CD14-positive monocyte (primary cell): ENCODE data around the gene AMER3. TPM values are rescaled to one million over a fixed set of nuclear protein-coding genes. Genes with fewer than 3 reads are reported as not detected.

Experiments used
- DNase-seq, 3 donors: peaks; one replicate each; pipeline ENCODE4 v3.0.0-alpha.2; 2011 to 2022
- H2AFZ ChIP-seq: 2 replicates; pipeline ENCODE4 v1.6.0; 2012; ENCODE audit warnings: mild to moderate bottlenecking, low read depth, low read length, inconsistent platforms; ENCODE audit not compliant: insufficient read depth, poor library complexity, severe bottlenecking
- H3K27ac ChIP-seq, 2 donors: 1 replicate in 1 of 2; 2 replicates in 1 of 2; pipeline ENCODE4 v1.5.1; 2012 to 2013; ENCODE audit warnings: low read length in 2 of 2, control low read depth in 1 of 2, inconsistent platforms in 1 of 2, low read depth in 1 of 2, mild to moderate bottlenecking in 1 of 2
- H3K27me3 ChIP-seq, 2 donors: one replicate each; pipeline versions ENCODE4 v1.6.0 to v1.6.1; 2011 to 2013; ENCODE audit warnings: low read length in 2 of 2; ENCODE audit not compliant: control insufficient read depth in 2 of 2, insufficient read depth in 2 of 2
- H3K36me3 ChIP-seq, 2 donors: replicated peaks in 1 of 2; 1 replicate in 1 of 2; 2 replicates in 1 of 2; pipeline versions ENCODE4 v1.5.1 to v1.6.1; 2012 to 2013; ENCODE audit warnings: low read length in 2 of 2, control low read depth in 1 of 2, inconsistent platforms in 1 of 2, mild to moderate bottlenecking in 1 of 2; ENCODE audit not compliant: insufficient read depth in 2 of 2, control insufficient read depth in 1 of 2
- H3K4me1 ChIP-seq, 2 donors: 1 replicate in 1 of 2; 2 replicates in 1 of 2; pipeline versions ENCODE4 v1.5.1 to v1.6.1; 2012 to 2013; ENCODE audit warnings: low read length in 2 of 2, control low read depth in 1 of 2, inconsistent platforms in 1 of 2, mild to moderate bottlenecking in 1 of 2, moderate library complexity in 1 of 2; ENCODE audit not compliant: insufficient read depth in 2 of 2, control insufficient read depth in 1 of 2
- H3K4me2 ChIP-seq: replicated peaks from 2 replicates; pipeline ENCODE3; 2012; ENCODE audit warnings: low read length, moderate library complexity, mild to moderate bottlenecking; ENCODE audit not compliant: poor library complexity, severe bottlenecking; ENCODE audit errors: extremely low read depth
- H3K4me3 ChIP-seq, 3 experiments: fragments of 200-600 bp in 1 of 3; sonication (generic) in 1 of 3; replicated peaks in 1 of 3; 1 replicate in 2 of 3; 2 replicates in 1 of 3; pipeline ENCODE4 v1.5.1; 2011 to 2013; ENCODE audit warnings: low read length in 3 of 3, mild to moderate bottlenecking in 3 of 3, control low read depth in 2 of 3, low read depth in 2 of 3, inconsistent platforms in 1 of 3, moderate library complexity in 1 of 3
- H3K79me2 ChIP-seq: 2 replicates; pipeline ENCODE4 v1.6.0; 2012; ENCODE audit warnings: mild to moderate bottlenecking, control low read depth, inconsistent platforms, low read length, moderate library complexity; ENCODE audit not compliant: insufficient read depth
- H3K9ac ChIP-seq: 2 replicates; pipeline ENCODE4 v1.6.0; 2017; ENCODE audit warnings: low read length, mild to moderate bottlenecking; ENCODE audit not compliant: insufficient read depth, poor library complexity, severe bottlenecking
- H3K9me3 ChIP-seq, 2 donors: replicated peaks in 1 of 2; 1 replicate in 1 of 2; 2 replicates in 1 of 2; pipeline versions ENCODE4 v1.5.1 to v1.6.1; 2012 to 2013; ENCODE audit warnings: low read length in 2 of 2, control low read depth in 1 of 2; ENCODE audit not compliant: control insufficient read depth in 1 of 2, insufficient read depth in 1 of 2
- H4K20me1 ChIP-seq: 2 replicates; pipeline ENCODE4 v1.6.0; 2012; ENCODE audit warnings: mild to moderate bottlenecking, low read length, control low read depth, moderate library complexity; ENCODE audit not compliant: insufficient read depth
- H3K27ac Mint-ChIP-seq, 7 donors: one replicate each; pipeline ENCODE4 v1.8.0; 2020; ENCODE audit warnings: mild to moderate bottlenecking in 7 of 7, mixed read lengths in 7 of 7, moderate library complexity in 6 of 7, inconsistent platforms in 2 of 7
- H3K27me3 Mint-ChIP-seq, 3 donors: one replicate each; pipeline ENCODE4 v1.8.0; 2021 to 2022; ENCODE audit warnings: low read depth in 3 of 3, mild to moderate bottlenecking in 3 of 3, mixed read lengths in 3 of 3, moderate library complexity in 3 of 3, inconsistent platforms in 1 of 3
- H3K36me3 Mint-ChIP-seq, 2 donors: one replicate each; pipeline ENCODE4 v1.8.0; 2020; ENCODE audit warnings: mixed read lengths in 2 of 2, inconsistent platforms in 1 of 2, mild to moderate bottlenecking in 1 of 2
- H3K4me1 Mint-ChIP-seq: one replicate; pipeline ENCODE4 v1.8.0; 2020; ENCODE audit warnings: mild to moderate bottlenecking, mixed read lengths
- H3K4me3 Mint-ChIP-seq, 2 donors: one replicate each; pipeline ENCODE4 v1.8.0; 2020; ENCODE audit warnings: mild to moderate bottlenecking in 2 of 2, mixed read lengths in 2 of 2, moderate library complexity in 1 of 2
- H3K9me3 Mint-ChIP-seq, 7 donors: one replicate each; pipeline ENCODE4 v1.8.0; 2020 to 2022; ENCODE audit warnings: mixed read lengths in 7 of 7, mild to moderate bottlenecking in 6 of 7, moderate library complexity in 6 of 7, inconsistent platforms in 2 of 7
- WGBS: methylation state at CpG from one replicate; pipeline ENCODE4 v1.1.5; 2013; ENCODE audit warnings: missing lambda C conversion rate; ENCODE audit not compliant: insufficient coverage; 5-methylcytosine and 5-hydroxymethylcytosine counted together
- intact Hi-C, 2 donors: fragments of 100-400 bp; cut with micrococcal nuclease; formaldehyde crosslinking; loops; one replicate each; pipeline versions ENCODE4 v1.15.0 to v1.15.1; 2023
- polyA plus RNA-seq, 3 donors: library from polyadenylated mRNA; depleted of rRNA in 1 of 3; unstranded in 2 of 3; stranded (reverse) in 1 of 3; fragments of 300-500 nt in 2 of 3; fragments of >200 nt in 1 of 3; fragmentation: Illumina TruSeq in 2 of 3; gene quantifications; 1 replicate in 2 of 3; 2 replicates in 1 of 3; pipeline ENCODE4 v1.2.3, GENCODE V29; 2012 to 2021
- TF ChIP-seq, protein P1 (sequence below): fragments of 200-600 bp; IDR thresholded peaks from one replicate; pipeline ENCODE4 v1.8.0; 2022; ENCODE audit warnings: antibody characterized with exemption, mild to moderate bottlenecking

The AMER3 gene
- polyA plus RNA-seq, 3 donors: not detected

GRCh38 chr2:130785466-130786055 is 30.2 kb downstream of the AMER3 start:
- Histone ChIP-seq H3K4me1 (no peaks in the 10 kb centered on the region), H4K20me1 (no peaks in the 10 kb centered on the region), H3K79me2 (no peaks in the 10 kb centered on the region), H3K36me3 (no peaks in the 10 kb centered on the region), H3K9ac (no peak overlapping the region), H3K27ac (no peak overlapping the region), H3K27me3 (no peaks in the 10 kb centered on the region), H3K4me3 (no peak overlapping the region), H3K9me3 (no peaks in the 10 kb centered on the region), H2AFZ (no peak overlapping the region), H3K4me2 (no peak overlapping the region)
- WGBS: 91% methylated on average over 8 of the region's 12 CpGs
- Mint-ChIP-seq H3K27me3 (peaks cover 5 to 15% (median 8%) of the 10 kb centered on the region in 3 donors), H3K4me1 (no peaks in the 10 kb centered on the region), H3K4me3 (no peak overlapping the region), H3K27ac (no peak overlapping the region), H3K36me3 (no peaks in the 10 kb centered on the region), H3K9me3 (peaks cover 0 to 5% (median 0%) of the 10 kb centered on the region in 7 donors)
- TF ChIP-seq, protein P1, sequence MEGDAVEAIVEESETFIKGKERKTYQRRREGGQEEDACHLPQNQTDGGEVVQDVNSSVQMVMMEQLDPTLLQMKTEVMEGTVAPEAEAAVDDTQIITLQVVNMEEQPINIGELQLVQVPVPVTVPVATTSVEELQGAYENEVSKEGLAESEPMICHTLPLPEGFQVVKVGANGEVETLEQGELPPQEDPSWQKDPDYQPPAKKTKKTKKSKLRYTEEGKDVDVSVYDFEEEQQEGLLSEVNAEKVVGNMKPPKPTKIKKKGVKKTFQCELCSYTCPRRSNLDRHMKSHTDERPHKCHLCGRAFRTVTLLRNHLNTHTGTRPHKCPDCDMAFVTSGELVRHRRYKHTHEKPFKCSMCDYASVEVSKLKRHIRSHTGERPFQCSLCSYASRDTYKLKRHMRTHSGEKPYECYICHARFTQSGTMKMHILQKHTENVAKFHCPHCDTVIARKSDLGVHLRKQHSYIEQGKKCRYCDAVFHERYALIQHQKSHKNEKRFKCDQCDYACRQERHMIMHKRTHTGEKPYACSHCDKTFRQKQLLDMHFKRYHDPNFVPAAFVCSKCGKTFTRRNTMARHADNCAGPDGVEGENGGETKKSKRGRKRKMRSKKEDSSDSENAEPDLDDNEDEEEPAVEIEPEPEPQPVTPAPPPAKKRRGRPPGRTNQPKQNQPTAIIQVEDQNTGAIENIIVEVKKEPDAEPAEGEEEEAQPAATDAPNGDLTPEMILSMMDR: no peak
- intact Hi-C loops: no loop called here
- no peak for DNase-seq

- DNase-seq: no peak
- Mint-ChIP-seq H3K27ac (no peak overlapping the region), H3K4me3 (no peak overlapping the region), H3K9me3 (peaks cover 0 to 5% (median 0%) of the 10 kb centered on the region in 7 donors), H3K36me3 (no peaks in the 10 kb centered on the region), H3K4me1 (no peaks in the 10 kb centered on the region), H3K27me3 (peaks cover 5 to 12% (median 5%) of the 10 kb centered on the region in 3 donors)
- H3K9ac ChIP-seq: no peak overlapping the region
- H3K79me2 ChIP-seq: no peaks in the 10 kb centered on the region
- no peak overlapping the region for H2AFZ ChIP-seq
- no peak overlapping the region for H3K27ac ChIP-seq
- no peaks in the 10 kb centered on the region for H3K9me3 ChIP-seq
- H3K4me2 ChIP-seq: no peak overlapping the region
- no peaks in the 10 kb centered on the region for H3K36me3 ChIP-seq
- TF ChIP-seq, protein P1: no peak
- WGBS: 88% methylated on average over 1 of the region's 6 CpGs
- H3K4me3 ChIP-seq: no peak overlapping the region
- no peaks in the 10 kb centered on the region for H3K27me3 ChIP-seq
- no peaks in the 10 kb centered on the region for H3K4me1 ChIP-seq
- intact Hi-C loops: no loop called here
- H4K20me1 ChIP-seq: no peaks in the 10 kb centered on the region
Measured at GRCh38 chr2:130786076-130786475, 30.7 kb downstream of the AMER3 start.
